OCI-LY7 (cell line): Measurements from ENCODE around the gene RHO. TPM values are rescaled to one million over a fixed set of nuclear protein-coding genes. Genes with fewer than 3 reads are reported as not detected.
"Not testable (repeated sequence)": the region's sequence is repeated elsewhere in the genome, so short reads cannot be mapped to it uniquely, and the experiment has no call there.

Source experiments
- BruUV-seq: library from RNA; stranded (reverse); fragments of 400-500 nt; replicated peaks from 2 replicates; lab custom pipeline; 2021; lab: Mats Ljungman, UMichigan
- CTCF ChIA-PET: fragments of 300-600 bp; sonication (Branson Sonifier 250); formaldehyde crosslinking; loops from one replicate; lab custom pipeline; 2022; ENCODE audit warnings: antibody characterized with exemption; ENCODE audit not compliant: unreplicated experiment; lab: Charles Lee
- POLR2A ChIA-PET: fragments of 300-600 bp; sonication (Branson Sonifier 250); formaldehyde crosslinking; loops from one replicate; lab custom pipeline; 2022; ENCODE audit warnings: antibody characterized with exemption; lab: Charles Lee
- DNase-seq: peaks from one replicate; pipeline ENCODE4 v3.0.0-alpha.2; 2015; ENCODE audit warnings: low spot score
- H2AFZ ChIP-seq: fragments of 200-600 bp; sonication (generic), shearing (Covaris generic); 2 replicates; pipeline ENCODE4 v1.6.1; 2014; ENCODE audit warnings: mild to moderate bottlenecking, antibody characterized with exemption, low read length, moderate library complexity
- H3K27ac ChIP-seq: fragments of 200-600 bp; sonication (generic); 2 replicates; pipeline ENCODE4 v1.5.1; 2014; ENCODE audit warnings: mixed run types, low read depth, mild to moderate bottlenecking, moderate library complexity, low read length, inconsistent platforms; ENCODE audit not compliant: poor library complexity, severe bottlenecking
- H3K36me3 ChIP-seq: fragments of 200-600 bp; sonication (generic); 2 replicates; pipeline ENCODE4 v1.6.1; 2014; ENCODE audit warnings: mild to moderate bottlenecking, antibody characterized with exemption, low read length, moderate library complexity, mixed read lengths; ENCODE audit not compliant: insufficient read depth
- H3K4me1 ChIP-seq: fragments of 200-600 bp; sonication (generic); 2 replicates; pipeline ENCODE4 v1.5.1; 2014; ENCODE audit warnings: mild to moderate bottlenecking, low read length; ENCODE audit not compliant: insufficient read depth, poor library complexity, severe bottlenecking
- H3K4me2 ChIP-seq: fragments of 200-600 bp; sonication (generic); 2 replicates; pipeline ENCODE4 v1.6.1; 2014; ENCODE audit warnings: mild to moderate bottlenecking, low read length
- H3K4me3 ChIP-seq: fragments of 200-600 bp; sonication (generic); 2 replicates; pipeline ENCODE4 v1.5.1; 2014; ENCODE audit warnings: mild to moderate bottlenecking, low read depth, low read length; ENCODE audit not compliant: poor library complexity, severe bottlenecking
- H3K79me2 ChIP-seq: fragments of 200-600 bp; sonication (generic); 2 replicates; pipeline ENCODE4 v1.6.1; 2016; ENCODE audit warnings: low read depth, mild to moderate bottlenecking, low read length, moderate library complexity, mixed read lengths; ENCODE audit not compliant: insufficient read depth
- H3K9me2 ChIP-seq: fragments of 200-600 bp; sonication (generic); 2 replicates; pipeline ENCODE4 v1.6.1; 2016; ENCODE audit warnings: mild to moderate bottlenecking, low read length, mixed read lengths; ENCODE audit not compliant: insufficient read depth
- H3K9me3 ChIP-seq: fragments of 200-600 bp; sonication (generic); 2 replicates; pipeline ENCODE4 v1.6.1; 2014; ENCODE audit warnings: mild to moderate bottlenecking, mixed run types, low read length, mixed read lengths
- H4K20me1 ChIP-seq: fragments of 200-600 bp; sonication (generic); 2 replicates; pipeline ENCODE4 v1.6.1; 2014; ENCODE audit warnings: mild to moderate bottlenecking, antibody characterized with exemption, low read length, moderate library complexity, mixed read lengths; ENCODE audit not compliant: insufficient read depth
- CTCF ChIP-seq: fragments of 200-600 bp; sonication (generic); conservative IDR thresholded peaks from 2 replicates; pipeline ENCODE4 v1.5.1; 2014; ENCODE audit warnings: mild to moderate bottlenecking, antibody characterized with exemption, low read length, moderate library complexity, mixed read lengths
- EZH2phosphoT487 ChIP-seq: fragments of 200-600 bp; sonication (generic); IDR thresholded peaks from 2 replicates; pipeline ENCODE4 v1.6.1; 2018; ENCODE audit warnings: low read depth, borderline replicate concordance, mild to moderate bottlenecking, mixed run types, antibody characterized with exemption, low read length, moderate library complexity, mixed read lengths
- intact Hi-C: fragments of 100-400 bp; cut with micrococcal nuclease; formaldehyde crosslinking; loops from one replicate; pipeline ENCODE4 v1.10.0; 2022; ENCODE audit not compliant: unreplicated experiment
- total RNA-seq, 2 experiments: library from RNA; depleted of rRNA in 1 of 2; stranded (reverse); fragments of >200 nt in 1 of 2; shearing (Covaris generic) in 1 of 2; gene quantifications; 2 replicates each; pipeline ENCODE4 v1.2.3, GENCODE V29; 2014 to 2022

Gene RHO
- total RNA-seq, 2 experiments from 2014 or later: not detected

GRCh38 chr3:129492691-129493090 is 35.7 kb upstream of the RHO start:
- intact Hi-C loops: no loop called here
- Histone ChIP-seq H4K20me1 (no peaks in the 10 kb centered on the region), H3K9me3 (no peaks in the 10 kb centered on the region), H2AFZ (no peak overlapping the region), H3K79me2 (no peaks in the 10 kb centered on the region), H3K4me3 (no peak overlapping the region), H3K36me3 (0 out of 2 replicates have a peak, but pooled peaks cover 7% of the 10 kb centered on the region), H3K4me2 (no peak overlapping the region), H3K27ac (no peak overlapping the region), H3K9me2 (no peaks in the 10 kb centered on the region), H3K4me1 (no peaks in the 10 kb centered on the region)
- no TSS peak for BruUV-seq
- DNase-seq: no peak
- ChIA-PET CTCF (no interaction called here), POLR2A (interaction anchor here (1.2 to 1.4 kb wide), 2 partner anchors 33 to 146 kb away, joined by 3 to 4 read pairs; no protein-coding TSS in a partner anchor)
- TF ChIP-seq EZH2phosphoT487 (no peak), CTCF (no peak)

- H3K36me3 ChIP-seq: 0 out of 2 replicates have a peak, but pooled peaks cover 7% of the 10 kb centered on the region
- H3K4me2 ChIP-seq: no peak overlapping the region
- H3K4me1 ChIP-seq: no peaks in the 10 kb centered on the region
- POLR2A ChIA-PET: interaction anchor here (0.6 to 1.4 kb wide), 3 partner anchors 33 to 145 kb away, joined by 3 to 4 read pairs (median 4); no protein-coding TSS in a partner anchor
- BruUV-seq: no TSS peak
- CTCF ChIA-PET: no interaction called here
- no peak overlapping the region for H2AFZ ChIP-seq
- no peaks in the 10 kb centered on the region for H3K79me2 ChIP-seq
- H3K9me3 ChIP-seq: no peaks in the 10 kb centered on the region
- no peaks in the 10 kb centered on the region for H3K9me2 ChIP-seq
- no peak overlapping the region for H3K4me3 ChIP-seq
- no peak for DNase-seq
- TF ChIP-seq CTCF: no peak
- H3K27ac ChIP-seq: no peak overlapping the region
- H4K20me1 ChIP-seq: no peaks in the 10 kb centered on the region
- intact Hi-C loops: no loop called here
Observed at GRCh38 chr3:129493206-129493605, 35.2 kb upstream of the RHO start.

GRCh38 chr3:129494499-129494898 is 33.9 kb upstream of the RHO start:
- H3K79me2 ChIP-seq, H3K9me3 ChIP-seq, H3K36me3 ChIP-seq, DNase-seq, H3K4me1 ChIP-seq, intact Hi-C loops, H3K4me3 ChIP-seq, H4K20me1 ChIP-seq, H3K9me2 ChIP-seq, H3K27ac ChIP-seq, BruUV-seq, H3K4me2 ChIP-seq, H2AFZ ChIP-seq: not testable (repeated sequence)
- ChIA-PET POLR2A (interaction anchor here (1.1 kb wide), 1 partner anchor 54 kb away, joined by 3 read pairs; the partner anchor contains the start of genes IFT122 and MBD4), CTCF (interaction anchor here (1.2 kb wide), 1 partner anchor 111 kb away, joined by 3 read pairs; no protein-coding TSS in a partner anchor)

GRCh38 chr3:129495006-129495639 is 33.3 kb upstream of the RHO start:
- DNase-seq, H3K36me3 ChIP-seq, H3K27ac ChIP-seq, POLR2A ChIA-PET, H3K4me1 ChIP-seq, H4K20me1 ChIP-seq, H3K4me3 ChIP-seq, H3K4me2 ChIP-seq, H3K79me2 ChIP-seq, H3K9me2 ChIP-seq, BruUV-seq, H3K9me3 ChIP-seq, intact Hi-C loops, H2AFZ ChIP-seq: not testable (repeated sequence)
- CTCF ChIA-PET: interaction anchor here (1.2 kb wide), 1 partner anchor 112 kb away, joined by 3 read pairs; no protein-coding TSS in a partner anchor

GRCh38 chr3:129497876-129498275 is 30.6 kb upstream of the RHO start:
- intact Hi-C loops, H3K27ac ChIP-seq, H2AFZ ChIP-seq, H3K4me1 ChIP-seq, H3K36me3 ChIP-seq, CTCF ChIA-PET, H3K9me3 ChIP-seq, H3K4me2 ChIP-seq, H3K9me2 ChIP-seq, POLR2A ChIA-PET, BruUV-seq, H3K4me3 ChIP-seq, DNase-seq, H3K79me2 ChIP-seq, H4K20me1 ChIP-seq: not testable (repeated sequence)
